Measurements from ENCODE around the gene LBP. TPM values are rescaled to one million over a fixed set of nuclear protein-coding genes. Genes with fewer than 3 reads are reported as not detected.

Gene LBP
- total RNA-seq, 1 experiment from 2014 or later, result 0.15 TPM

DNA sequence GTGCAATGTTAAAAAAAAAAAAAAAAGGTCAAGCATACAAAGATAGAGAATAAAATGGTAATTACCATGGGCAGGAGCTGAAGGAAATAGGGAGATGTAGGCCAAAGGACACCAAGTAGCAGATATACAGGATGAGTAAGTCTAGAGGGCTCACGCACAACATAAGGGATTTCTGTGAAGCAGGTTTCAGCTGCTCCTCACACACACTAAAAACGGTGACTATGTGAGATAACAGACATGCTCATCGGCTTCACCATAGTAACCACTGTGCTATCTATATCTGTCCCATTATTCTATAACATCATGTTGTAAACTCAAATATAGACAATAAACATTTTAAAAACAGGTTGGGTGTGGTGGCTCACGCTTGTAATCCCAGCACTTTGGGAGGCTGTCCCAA is 77.3 kb downstream of the LBP start:
- Histone ChIP-seq H3K4me2 (ENCODE audit: low read length) (no peak overlapping the region), H3K4me3 (replicated peaks in 1 of 2; ENCODE audit: low read depth in 1 of 2, low read length in 2 of 2) (no peak overlapping the region), H3K9ac (ENCODE audit: low read length) (no peak overlapping the region), H3K36me3 (ENCODE audit: control insufficient read depth in 1 of 2, insufficient read depth in 2 of 2, low read length in 2 of 2) (peaks cover 80 to 96% of the 10 kb centered on the region in 2 experiments), H3K79me2 (ENCODE audit: insufficient read depth, low read length) (peaks cover 73% of the 10 kb centered on the region), H3K27ac (ENCODE audit: low read depth, low read length) (no peak overlapping the region), H3K4me1 (ENCODE audit: control insufficient read depth in 1 of 2, insufficient read depth in 2 of 2, low read length in 2 of 2) (no peaks in the 10 kb centered on the region), H3K9me3 (ENCODE audit: control insufficient read depth in 1 of 2, insufficient read depth in 1 of 2, low read depth in 1 of 2, low read length in 2 of 2) (no peaks in the 10 kb centered on the region), H3K27me3 (ENCODE audit: insufficient read depth, low read length) (no peaks in the 10 kb centered on the region), H2AFZ (ENCODE audit: low read depth, low read length, poor library complexity, severe bottlenecking) (no peak overlapping the region), H3K9me2 (ENCODE audit: insufficient read depth) (no peaks in the 10 kb centered on the region), H4K20me1 (ENCODE audit: insufficient read depth) (peaks cover 64% of the 10 kb centered on the region; the same call in 1 of the 2 replicates)
- no peak for DNase-seq (ENCODE audit: low read depth, low spot score)
- RAD21 ChIA-PET (ENCODE audit: low non-redundant PET in 1 of 2, low total read pairs in 2 of 2, uncharacterized antibody in 2 of 2, unreplicated experiment in 2 of 2), result no interaction called here
- intact Hi-C loops (cut with micrococcal nuclease), result no loop called here
- no TSS peak for BruUV-seq (replicated peaks)
- POLR2A ChIA-PET, result interaction anchor here (1.7 kb wide), 1 partner anchor 12 kb away, joined by 6 read pairs; the partner anchor contains the start of gene SNHG17
- no peak for ATAC-seq
- TF ChIP-seq, protein P1, sequence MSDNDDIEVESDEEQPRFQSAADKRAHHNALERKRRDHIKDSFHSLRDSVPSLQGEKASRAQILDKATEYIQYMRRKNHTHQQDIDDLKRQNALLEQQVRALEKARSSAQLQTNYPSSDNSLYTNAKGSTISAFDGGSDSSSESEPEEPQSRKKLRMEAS (IDR thresholded peaks at IDR 0.05), result no peak
- CTCF ChIA-PET, result no interaction called here

DNA sequence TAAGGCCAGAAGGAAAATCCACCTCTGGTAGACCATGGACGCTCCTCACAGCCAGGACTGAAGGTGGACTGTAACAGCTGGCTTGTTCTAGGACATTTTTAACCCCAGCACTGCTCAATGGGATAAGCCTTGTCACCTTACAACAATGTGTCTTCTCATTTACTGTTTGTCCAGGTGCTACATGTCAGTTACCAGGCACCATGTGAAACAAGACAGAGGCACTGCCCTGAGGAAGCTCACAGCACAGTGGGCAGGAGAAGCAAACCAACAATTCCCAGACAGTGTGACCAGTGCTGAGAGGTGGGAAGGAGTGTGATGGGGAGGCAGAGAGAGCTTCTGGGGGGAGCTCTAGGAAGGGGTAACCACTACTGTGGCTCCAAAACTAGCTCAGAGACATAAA is 78.1 kb downstream of the LBP start:
- Histone ChIP-seq H3K9me3 (ENCODE audit: control insufficient read depth in 1 of 2, insufficient read depth in 1 of 2, low read depth in 1 of 2, low read length in 2 of 2) (no peaks in the 10 kb centered on the region), H3K9ac (ENCODE audit: low read length) (no peak overlapping the region), H3K4me2 (ENCODE audit: low read length) (no peak overlapping the region), H3K79me2 (ENCODE audit: insufficient read depth, low read length) (peaks cover 82% of the 10 kb centered on the region), H3K27me3 (ENCODE audit: insufficient read depth, low read length) (no peaks in the 10 kb centered on the region), H3K27ac (ENCODE audit: low read depth, low read length) (no peak overlapping the region), H3K4me3 (replicated peaks in 1 of 2; ENCODE audit: low read depth in 1 of 2, low read length in 2 of 2) (no peak overlapping the region), H2AFZ (ENCODE audit: low read depth, low read length, poor library complexity, severe bottlenecking) (no peak overlapping the region), H3K36me3 (ENCODE audit: control insufficient read depth in 1 of 2, insufficient read depth in 2 of 2, low read length in 2 of 2) (peaks cover 84 to 96% of the 10 kb centered on the region in 2 experiments), H4K20me1 (ENCODE audit: insufficient read depth) (peaks cover 62% of the 10 kb centered on the region; the same call in 1 of the 2 replicates), H3K9me2 (ENCODE audit: insufficient read depth) (no peaks in the 10 kb centered on the region), H3K4me1 (ENCODE audit: control insufficient read depth in 1 of 2, insufficient read depth in 2 of 2, low read length in 2 of 2) (no peaks in the 10 kb centered on the region)
- POLR2A ChIA-PET, result interaction anchor here (1.0 to 1.7 kb wide), 2 partner anchors 10 to 11 kb away, joined by 3 to 6 read pairs; partner anchors contain the start of gene SNHG17
- RAD21 ChIA-PET (ENCODE audit: low non-redundant PET in 1 of 2, low total read pairs in 2 of 2, uncharacterized antibody in 2 of 2, unreplicated experiment in 2 of 2), result no interaction called here
- intact Hi-C loops (cut with micrococcal nuclease), result no loop called here
- CTCF ChIA-PET, result no interaction called here
- no TSS peak for BruUV-seq (replicated peaks)
- ATAC-seq, result no peak
- no peak for DNase-seq (ENCODE audit: low read depth, low spot score)
- TF ChIP-seq, protein P2, sequence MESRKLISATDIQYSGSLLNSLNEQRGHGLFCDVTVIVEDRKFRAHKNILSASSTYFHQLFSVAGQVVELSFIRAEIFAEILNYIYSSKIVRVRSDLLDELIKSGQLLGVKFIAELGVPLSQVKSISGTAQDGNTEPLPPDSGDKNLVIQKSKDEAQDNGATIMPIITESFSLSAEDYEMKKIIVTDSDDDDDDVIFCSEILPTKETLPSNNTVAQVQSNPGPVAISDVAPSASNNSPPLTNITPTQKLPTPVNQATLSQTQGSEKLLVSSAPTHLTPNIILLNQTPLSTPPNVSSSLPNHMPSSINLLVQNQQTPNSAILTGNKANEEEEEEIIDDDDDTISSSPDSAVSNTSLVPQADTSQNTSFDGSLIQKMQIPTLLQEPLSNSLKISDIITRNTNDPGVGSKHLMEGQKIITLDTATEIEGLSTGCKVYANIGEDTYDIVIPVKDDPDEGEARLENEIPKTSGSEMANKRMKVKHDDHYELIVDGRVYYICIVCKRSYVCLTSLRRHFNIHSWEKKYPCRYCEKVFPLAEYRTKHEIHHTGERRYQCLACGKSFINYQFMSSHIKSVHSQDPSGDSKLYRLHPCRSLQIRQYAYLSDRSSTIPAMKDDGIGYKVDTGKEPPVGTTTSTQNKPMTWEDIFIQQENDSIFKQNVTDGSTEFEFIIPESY (IDR thresholded peaks at IDR 0.05; ENCODE audit: extremely low read depth, insufficient replicate concordance, low read length), result no peak
- TF ChIP-seq ELF1 (IDR thresholded peaks at IDR 0.05; ENCODE audit: borderline replicate concordance, low read depth) (no peak), SP1 (IDR thresholded peaks at IDR 0.05; ENCODE audit: low read depth) (no peak), POLR2AphosphoS5 (IDR thresholded peaks at IDR 0.05; ENCODE audit: low read depth, low read length) (no peak), CBX3 (IDR thresholded peaks at IDR 0.05; ENCODE audit: low read depth) (no peak), YY1 (IDR thresholded peaks at IDR 0.05; ENCODE audit: extremely low read depth, insufficient replicate concordance, low read depth, low read length) (no peak), EGR1 (IDR thresholded peaks at IDR 0.05; ENCODE audit: low read depth) (no peak), RAD21 (IDR thresholded peaks at IDR 0.05; ENCODE audit: low read depth) (no peak), FOSL1 (IDR thresholded peaks at IDR 0.05; ENCODE audit: low read depth) (no peak)
- TF ChIP-seq, protein P3, sequence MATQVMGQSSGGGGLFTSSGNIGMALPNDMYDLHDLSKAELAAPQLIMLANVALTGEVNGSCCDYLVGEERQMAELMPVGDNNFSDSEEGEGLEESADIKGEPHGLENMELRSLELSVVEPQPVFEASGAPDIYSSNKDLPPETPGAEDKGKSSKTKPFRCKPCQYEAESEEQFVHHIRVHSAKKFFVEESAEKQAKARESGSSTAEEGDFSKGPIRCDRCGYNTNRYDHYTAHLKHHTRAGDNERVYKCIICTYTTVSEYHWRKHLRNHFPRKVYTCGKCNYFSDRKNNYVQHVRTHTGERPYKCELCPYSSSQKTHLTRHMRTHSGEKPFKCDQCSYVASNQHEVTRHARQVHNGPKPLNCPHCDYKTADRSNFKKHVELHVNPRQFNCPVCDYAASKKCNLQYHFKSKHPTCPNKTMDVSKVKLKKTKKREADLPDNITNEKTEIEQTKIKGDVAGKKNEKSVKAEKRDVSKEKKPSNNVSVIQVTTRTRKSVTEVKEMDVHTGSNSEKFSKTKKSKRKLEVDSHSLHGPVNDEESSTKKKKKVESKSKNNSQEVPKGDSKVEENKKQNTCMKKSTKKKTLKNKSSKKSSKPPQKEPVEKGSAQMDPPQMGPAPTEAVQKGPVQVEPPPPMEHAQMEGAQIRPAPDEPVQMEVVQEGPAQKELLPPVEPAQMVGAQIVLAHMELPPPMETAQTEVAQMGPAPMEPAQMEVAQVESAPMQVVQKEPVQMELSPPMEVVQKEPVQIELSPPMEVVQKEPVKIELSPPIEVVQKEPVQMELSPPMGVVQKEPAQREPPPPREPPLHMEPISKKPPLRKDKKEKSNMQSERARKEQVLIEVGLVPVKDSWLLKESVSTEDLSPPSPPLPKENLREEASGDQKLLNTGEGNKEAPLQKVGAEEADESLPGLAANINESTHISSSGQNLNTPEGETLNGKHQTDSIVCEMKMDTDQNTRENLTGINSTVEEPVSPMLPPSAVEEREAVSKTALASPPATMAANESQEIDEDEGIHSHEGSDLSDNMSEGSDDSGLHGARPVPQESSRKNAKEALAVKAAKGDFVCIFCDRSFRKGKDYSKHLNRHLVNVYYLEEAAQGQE (IDR thresholded peaks at IDR 0.05; ENCODE audit: low read depth), result no peak
- TF ChIP-seq, protein P4, sequence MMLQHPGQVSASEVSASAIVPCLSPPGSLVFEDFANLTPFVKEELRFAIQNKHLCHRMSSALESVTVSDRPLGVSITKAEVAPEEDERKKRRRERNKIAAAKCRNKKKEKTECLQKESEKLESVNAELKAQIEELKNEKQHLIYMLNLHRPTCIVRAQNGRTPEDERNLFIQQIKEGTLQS (IDR thresholded peaks at IDR 0.05), result no peak

Measured in HCT116 (cell line).